ENCODE measurements around the gene ADORA2A. TPM values are rescaled to one million over a fixed set of nuclear protein-coding genes. Genes with fewer than 3 reads are reported as not detected.

ADORA2A gene
- total and polyA plus RNA-seq, 9 donors: 0.57 to 5.0 (median 2.7) TPM

GRCh38 chr22:24435861-24436371 lies 8.5 kb downstream of the ADORA2A start:
- WGBS, 3 donors: 87 to 92% (median 89%) methylated on average over 13 of the region's 13 CpGs
- intact Hi-C loops (cut with DNase I): loop anchor here in 1 of 4 donors (10.0 kb wide), 1 partner anchor 79 kb away; no protein-coding TSS in a partner anchor
- H3K4me3 ChIP-seq: no peak overlapping the region
- no peaks in the 10 kb centered on the region for H3K27me3 ChIP-seq
- peaks cover 10% of the 10 kb centered on the region for H3K4me1 ChIP-seq (ENCODE audit: insufficient read depth)
- no peaks in the 10 kb centered on the region for H3K36me3 ChIP-seq
- no peak overlapping the region for H3K27ac ChIP-seq
- H3K9me3 ChIP-seq: no peaks in the 10 kb centered on the region
- no peak for DNase-seq
- TF ChIP-seq POLR2A (IDR thresholded peaks at IDR 0.05) (no peak), EP300 (IDR thresholded peaks at IDR 0.05) (no peak)
- TF ChIP-seq, protein P1, sequence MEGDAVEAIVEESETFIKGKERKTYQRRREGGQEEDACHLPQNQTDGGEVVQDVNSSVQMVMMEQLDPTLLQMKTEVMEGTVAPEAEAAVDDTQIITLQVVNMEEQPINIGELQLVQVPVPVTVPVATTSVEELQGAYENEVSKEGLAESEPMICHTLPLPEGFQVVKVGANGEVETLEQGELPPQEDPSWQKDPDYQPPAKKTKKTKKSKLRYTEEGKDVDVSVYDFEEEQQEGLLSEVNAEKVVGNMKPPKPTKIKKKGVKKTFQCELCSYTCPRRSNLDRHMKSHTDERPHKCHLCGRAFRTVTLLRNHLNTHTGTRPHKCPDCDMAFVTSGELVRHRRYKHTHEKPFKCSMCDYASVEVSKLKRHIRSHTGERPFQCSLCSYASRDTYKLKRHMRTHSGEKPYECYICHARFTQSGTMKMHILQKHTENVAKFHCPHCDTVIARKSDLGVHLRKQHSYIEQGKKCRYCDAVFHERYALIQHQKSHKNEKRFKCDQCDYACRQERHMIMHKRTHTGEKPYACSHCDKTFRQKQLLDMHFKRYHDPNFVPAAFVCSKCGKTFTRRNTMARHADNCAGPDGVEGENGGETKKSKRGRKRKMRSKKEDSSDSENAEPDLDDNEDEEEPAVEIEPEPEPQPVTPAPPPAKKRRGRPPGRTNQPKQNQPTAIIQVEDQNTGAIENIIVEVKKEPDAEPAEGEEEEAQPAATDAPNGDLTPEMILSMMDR (IDR thresholded peaks at IDR 0.05): no peak

GRCh38 chr22:24436553-24436952 lies 9.2 kb downstream of the ADORA2A start:
- 89 to 100% (median 93%) methylated on average over 3 of the region's 3 CpGs for WGBS, 3 donors
- intact Hi-C loops (cut with DNase I): loop anchor here in 1 of 4 donors (10.0 kb wide), 1 partner anchor 78 kb away; no protein-coding TSS in a partner anchor
- peaks cover 10% of the 10 kb centered on the region for H3K4me1 ChIP-seq (ENCODE audit: insufficient read depth)
- H3K27ac ChIP-seq: no peak overlapping the region
- H3K27me3 ChIP-seq: no peaks in the 10 kb centered on the region
- no peaks in the 10 kb centered on the region for H3K36me3 ChIP-seq
- H3K9me3 ChIP-seq: no peaks in the 10 kb centered on the region
- TF ChIP-seq, protein P1 (IDR thresholded peaks at IDR 0.05): no peak
- TF ChIP-seq POLR2A (IDR thresholded peaks at IDR 0.05): no peak
- TF ChIP-seq EP300 (IDR thresholded peaks at IDR 0.05): no peak
- DNase-seq: no peak
- no peak overlapping the region for H3K4me3 ChIP-seq

DNA sequence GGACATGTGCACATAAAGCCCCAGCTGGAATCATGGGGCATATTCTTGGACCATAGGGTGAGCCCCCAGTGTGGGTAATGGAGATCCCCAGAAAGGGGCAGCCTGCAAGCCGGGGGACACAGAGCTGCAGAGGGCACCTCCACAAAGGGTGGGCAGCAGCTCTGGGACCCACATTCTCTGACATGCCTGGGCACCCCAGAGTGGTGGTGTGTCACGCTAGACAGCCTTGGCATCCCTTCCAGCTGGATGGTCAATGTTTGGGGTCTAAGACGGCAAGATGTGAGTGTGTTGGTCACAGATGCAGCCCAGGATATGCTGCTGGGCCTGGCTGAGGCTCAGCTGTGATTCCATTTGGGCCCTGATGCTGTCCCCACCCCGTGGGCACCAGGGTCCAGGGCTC lies 9.7 kb downstream of the ADORA2A start:
- 89 to 95% (median 95%) methylated on average over 4 of the region's 4 CpGs for WGBS, 3 donors
- H3K27me3 ChIP-seq: no peaks in the 10 kb centered on the region
- no peak overlapping the region for H3K4me3 ChIP-seq
- TF ChIP-seq, protein P1 (IDR thresholded peaks at IDR 0.05): no peak
- TF ChIP-seq POLR2A (IDR thresholded peaks at IDR 0.05) (no peak), EP300 (IDR thresholded peaks at IDR 0.05) (no peak)
- no peaks in the 10 kb centered on the region for H3K36me3 ChIP-seq
- peaks cover 10% of the 10 kb centered on the region for H3K4me1 ChIP-seq (ENCODE audit: insufficient read depth)
- DNase-seq: no peak
- no peaks in the 10 kb centered on the region for H3K9me3 ChIP-seq
- intact Hi-C loops (cut with DNase I): loop anchor here in 1 of 4 donors (10.0 kb wide), 1 partner anchor 78 kb away; no protein-coding TSS in a partner anchor
- H3K27ac ChIP-seq: no peak overlapping the region

DNA sequence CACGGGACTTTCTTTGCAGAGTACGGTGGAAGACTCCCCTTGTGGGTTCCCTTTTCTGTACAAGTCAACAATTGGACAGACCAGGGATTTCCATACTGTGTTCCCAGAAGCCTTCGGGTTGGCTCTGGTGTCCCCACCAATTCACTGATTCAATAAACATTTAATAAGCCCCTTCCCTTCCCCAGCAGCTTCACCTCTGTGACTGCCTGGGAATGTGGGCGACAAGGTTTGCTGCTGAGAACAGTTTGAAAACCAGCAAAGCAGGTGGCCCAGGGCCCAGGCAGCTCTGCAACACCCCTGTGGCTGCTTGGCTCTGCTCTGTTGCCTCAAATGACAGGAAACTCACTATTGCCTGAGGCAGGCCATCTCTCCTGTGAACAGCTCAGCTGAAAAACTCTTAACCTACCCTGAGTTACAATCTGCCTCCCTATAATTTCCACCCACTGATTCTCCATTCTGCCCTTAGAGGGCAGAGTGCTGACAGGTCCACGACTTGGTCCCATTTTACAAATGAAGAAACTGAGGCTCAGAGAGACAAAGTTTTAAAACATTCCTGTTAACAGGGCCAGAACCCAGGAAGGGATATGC lies 10.4 kb downstream of the ADORA2A start:
- Histone ChIP-seq H3K27me3 (no peaks in the 10 kb centered on the region), H3K4me3 (no peak overlapping the region), H3K27ac (no peak overlapping the region), H3K4me1 (ENCODE audit: insufficient read depth) (peaks cover 5% of the 10 kb centered on the region), H3K36me3 (no peaks in the 10 kb centered on the region), H3K9me3 (no peaks in the 10 kb centered on the region)
- no peak for DNase-seq
- intact Hi-C loops (cut with DNase I): loop anchor here in 1 of 4 donors (10.0 kb wide), 1 partner anchor 77 kb away; no protein-coding TSS in a partner anchor
- WGBS, 3 donors: 90 to 93% (median 92%) methylated on average over 5 of the region's 5 CpGs
- TF ChIP-seq POLR2A (IDR thresholded peaks at IDR 0.05): no peak
- TF ChIP-seq EP300 (IDR thresholded peaks at IDR 0.05): no peak
- TF ChIP-seq, protein P1 (IDR thresholded peaks at IDR 0.05): no peak

Measured in ovary (tissue), 9 donors.